Liver (tissue), 5 donors: ENCODE measurements around the gene TNFAIP3. TPM values are rescaled to one million over a fixed set of nuclear protein-coding genes. Genes with fewer than 3 reads are reported as not detected.

Source experiments
- polyA plus RNA-seq, 2 donors: library from polyadenylated mRNA; stranded (reverse) in 1 of 2; unstranded in 1 of 2; fragments of 200-250 nt in 1 of 2; fragments of >200 nt in 1 of 2; fragmentation: Nextera tagmentation in 1 of 2; extraction: Ambion mirVana in 1 of 2; gene quantifications; one replicate each; pipeline versions ENCODE4 v1.2.1 to v1.2.3, GENCODE V29; 2013 to 2015
- total RNA-seq, 2 donors: library from RNA; depleted of rRNA; stranded (reverse); fragments of >200 nt; gene quantifications; one replicate each; pipeline ENCODE4 v1.2.3, GENCODE V29; 2014
- TF ChIP-seq, protein P1 (sequence below): IDR thresholded peaks from 2 replicates; pipeline ENCODE4 v1.6.1; 2016; ENCODE audit warnings: antibody characterized with exemption
- donor health status: healthy.
- donor health status: healthy.
- donor health status: healthy.

The TNFAIP3 gene
- total and polyA plus RNA-seq, 4 donors, result 4.5 to 8.0 (median 6.7) TPM

DNA sequence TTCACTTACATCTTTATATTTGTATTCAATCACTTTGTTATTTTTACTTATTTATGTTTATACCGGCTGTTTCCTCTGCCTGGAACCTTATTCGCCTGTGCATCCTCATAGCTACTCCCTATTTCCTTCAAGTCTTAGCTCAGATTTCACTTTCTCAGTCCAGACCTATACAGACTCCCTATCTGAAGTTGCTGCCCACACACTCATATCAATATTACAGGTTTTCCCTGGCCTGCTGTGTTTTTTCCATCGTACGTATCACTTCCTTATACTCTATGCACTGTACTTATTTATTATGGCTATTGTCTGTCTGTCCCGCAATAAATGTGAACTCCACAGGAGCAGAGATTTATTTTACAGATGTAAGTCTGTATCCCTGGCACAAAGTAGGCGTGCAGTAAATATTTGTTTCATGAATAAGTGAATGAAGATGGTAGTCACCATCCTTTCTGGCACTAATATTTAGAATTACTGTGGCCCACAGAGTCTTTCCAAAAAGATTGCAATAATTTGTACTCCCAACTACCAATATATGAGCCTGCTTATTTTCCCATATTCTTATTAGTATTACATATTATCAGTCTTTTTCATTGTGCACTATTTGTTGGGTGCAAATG is 64.9 kb downstream of the TNFAIP3 start (continued):
- TF ChIP-seq, protein P1, sequence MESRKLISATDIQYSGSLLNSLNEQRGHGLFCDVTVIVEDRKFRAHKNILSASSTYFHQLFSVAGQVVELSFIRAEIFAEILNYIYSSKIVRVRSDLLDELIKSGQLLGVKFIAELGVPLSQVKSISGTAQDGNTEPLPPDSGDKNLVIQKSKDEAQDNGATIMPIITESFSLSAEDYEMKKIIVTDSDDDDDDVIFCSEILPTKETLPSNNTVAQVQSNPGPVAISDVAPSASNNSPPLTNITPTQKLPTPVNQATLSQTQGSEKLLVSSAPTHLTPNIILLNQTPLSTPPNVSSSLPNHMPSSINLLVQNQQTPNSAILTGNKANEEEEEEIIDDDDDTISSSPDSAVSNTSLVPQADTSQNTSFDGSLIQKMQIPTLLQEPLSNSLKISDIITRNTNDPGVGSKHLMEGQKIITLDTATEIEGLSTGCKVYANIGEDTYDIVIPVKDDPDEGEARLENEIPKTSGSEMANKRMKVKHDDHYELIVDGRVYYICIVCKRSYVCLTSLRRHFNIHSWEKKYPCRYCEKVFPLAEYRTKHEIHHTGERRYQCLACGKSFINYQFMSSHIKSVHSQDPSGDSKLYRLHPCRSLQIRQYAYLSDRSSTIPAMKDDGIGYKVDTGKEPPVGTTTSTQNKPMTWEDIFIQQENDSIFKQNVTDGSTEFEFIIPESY, result no peak

Other genes with a start within 250 kb of the TNFAIP3 start
- 10 to 100 TPM; 14.7 to 23.8 TPM for gene PERP, start 240.2 kb downstream of the TNFAIP3 start, total RNA-seq
- gene PERP, start 240.2 kb downstream of the TNFAIP3 start, polyA plus RNA-seq, result 10 to 100 TPM; 36.8 to 57.8 TPM